ENCODE results near the gene QRICH1.
A peak's percentile ranks its signal among the peaks of the same experiment; 100 is the strongest.

Gene QRICH1

GRCh38 chr3:48997714-48998637 is 95.9 kb downstream of the QRICH1 start:
- DNase-seq (ENCODE audit: low spot score) = no peak

GRCh38 chr3:48997102-48997635 is 96.7 kb downstream of the QRICH1 start:
- no peak for DNase-seq (ENCODE audit: low spot score)

DNA sequence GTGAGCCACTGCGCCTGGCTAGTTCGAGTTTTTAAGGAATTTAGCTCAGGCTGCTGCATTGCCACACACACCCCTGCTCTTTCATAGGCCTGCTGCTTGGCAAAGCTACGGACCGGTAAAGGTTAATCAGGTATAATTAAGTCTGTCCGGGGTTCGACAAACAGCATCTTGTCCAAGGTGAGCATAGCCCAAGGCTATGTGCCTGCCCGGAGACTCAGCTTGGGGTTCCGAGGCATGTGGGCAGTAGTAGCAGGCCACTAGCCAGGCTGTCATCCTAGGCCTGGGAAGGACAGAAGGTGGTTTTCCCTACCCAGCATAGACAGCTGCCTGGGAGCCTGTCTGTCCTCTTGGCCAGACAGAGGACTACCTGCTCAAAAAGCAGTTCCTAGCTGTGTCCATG is 97.2 kb downstream of the QRICH1 start:
- no peak for DNase-seq (ENCODE audit: low spot score)

- DNase-seq (ENCODE audit: low spot score) = no peak
Observed at GRCh38 chr3:48993834-48994233, 100.0 kb downstream of the QRICH1 start.

DNA sequence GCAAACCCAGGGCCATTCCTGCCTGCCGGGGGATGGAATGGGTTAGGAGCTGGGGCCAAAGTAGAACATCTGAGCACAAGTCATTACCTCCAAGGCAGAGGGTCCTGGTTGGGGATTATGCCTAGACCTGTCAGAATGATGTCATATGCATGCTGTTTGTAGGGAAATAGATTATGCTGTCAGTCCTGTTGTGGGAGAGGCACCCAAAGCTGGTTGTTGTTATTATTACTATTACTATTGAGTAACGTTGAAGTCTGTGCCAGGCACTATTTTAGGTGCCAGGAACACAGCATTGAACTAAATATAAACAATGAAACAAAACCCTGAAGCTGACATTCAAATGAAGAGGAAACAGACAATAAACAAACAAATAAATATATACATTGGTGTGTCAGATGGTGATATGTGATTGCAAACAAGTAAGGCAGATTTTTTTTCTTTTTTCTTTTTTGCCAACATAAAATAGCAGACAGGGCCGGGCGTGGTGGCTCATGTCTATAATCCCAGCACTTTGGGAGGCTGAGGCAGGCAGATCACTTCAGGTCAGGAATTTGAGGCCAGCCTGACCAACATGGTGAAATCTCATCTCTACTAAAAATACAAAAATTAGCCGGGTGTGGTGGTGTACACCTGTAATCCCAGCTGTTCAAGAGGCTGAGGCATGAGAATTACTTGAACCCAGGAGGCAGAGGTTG is 101.9 kb downstream of the QRICH1 start:
- DNase-seq (ENCODE audit: low spot score) = no peak

GRCh38 chr3:48990636-48991469 is 103.0 kb downstream of the QRICH1 start:
- peak; percentile 27 for DNase-seq (ENCODE audit: low spot score)

DNA sequence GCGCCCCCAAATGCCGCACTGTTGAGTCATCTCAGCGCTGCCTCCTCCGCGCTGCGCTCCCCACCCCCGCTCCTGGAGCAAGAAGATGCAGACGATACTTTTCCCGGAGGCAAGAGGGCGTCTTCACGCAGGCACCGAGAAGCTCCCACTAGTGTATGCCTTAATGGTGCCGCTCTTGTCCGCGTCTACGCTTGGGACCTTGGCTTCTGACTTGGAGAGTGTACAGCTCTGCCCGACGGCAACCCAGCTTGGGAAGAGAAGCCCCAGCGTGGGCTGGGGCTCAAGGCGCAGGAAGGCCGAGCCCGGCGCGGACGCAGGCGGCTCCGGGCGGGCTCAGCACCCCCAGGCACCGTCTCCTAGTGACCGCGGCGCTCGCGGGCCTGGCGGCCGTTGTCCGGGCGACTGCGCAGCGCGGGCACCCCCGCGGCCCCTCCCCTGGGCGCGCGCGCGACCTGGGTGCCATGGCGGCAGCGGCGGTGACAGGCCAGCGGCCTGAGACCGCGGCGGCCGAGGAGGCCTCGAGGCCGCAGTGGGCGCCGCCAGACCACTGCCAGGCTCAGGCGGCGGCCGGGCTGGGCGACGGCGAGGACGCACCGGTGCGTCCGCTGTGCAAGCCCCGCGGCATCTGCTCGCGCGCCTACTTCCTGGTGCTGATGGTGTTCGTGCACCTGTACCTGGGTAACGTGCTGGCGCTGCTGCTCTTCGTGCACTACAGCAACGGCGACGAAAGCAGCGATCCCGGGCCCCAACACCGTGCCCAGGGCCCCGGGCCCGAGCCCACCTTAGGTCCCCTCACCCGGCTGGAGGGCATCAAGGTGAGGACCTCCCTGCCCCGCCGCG is 103.9 kb downstream of the QRICH1 start, which contains the start of gene P4HTM:
Gene P4HTM (plus strand): TSS at position 446 of the 840 bp plus-strand sequence. CDS start 16 bp downstream, at position 462.
- peak; percentile 71 for DNase-seq (ENCODE audit: low spot score)

- DNase-seq (ENCODE audit: low spot score) = no peak
Observed at GRCh38 chr3:48989126-48989795, 104.6 kb downstream of the QRICH1 start.

- no peak for DNase-seq (ENCODE audit: low spot score)
Observed at GRCh38 chr3:48985831-48986376, 108.0 kb downstream of the QRICH1 start.

- no peak for DNase-seq (ENCODE audit: low spot score)
Observed at GRCh38 chr3:48984663-48985062, 109.2 kb downstream of the QRICH1 start.

DNA sequence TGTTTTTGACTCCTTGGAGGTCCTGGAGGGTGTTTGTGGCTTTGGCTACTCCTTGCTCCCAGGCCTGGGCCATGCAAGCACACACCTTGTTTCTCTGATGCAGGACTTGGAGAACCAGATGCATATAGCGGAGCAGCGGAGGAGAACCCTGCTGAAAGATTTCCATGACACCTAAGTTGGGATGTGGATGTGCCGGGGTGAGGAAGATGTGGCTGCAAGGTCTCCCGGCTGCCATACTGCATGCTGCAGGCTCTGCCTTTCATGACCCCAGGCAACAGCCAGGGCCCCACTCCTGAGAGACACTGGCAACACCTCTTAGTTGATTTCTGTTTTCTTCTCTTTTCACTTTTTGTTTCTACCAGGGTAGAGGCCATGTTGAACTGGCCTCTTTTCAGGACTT is 110.8 kb downstream of the QRICH1 start:
- DNase-seq (ENCODE audit: low spot score) = no peak

- DNase-seq (ENCODE audit: low spot score) = no peak
Observed at GRCh38 chr3:48982686-48983085, 111.2 kb downstream of the QRICH1 start.

GRCh38 chr3:48982016-48982415 is 111.9 kb downstream of the QRICH1 start:
- no peak for DNase-seq (ENCODE audit: low spot score)

GRCh38 chr3:48980295-48980694 is 113.6 kb downstream of the QRICH1 start:
- DNase-seq (ENCODE audit: low spot score) = no peak
